GM19324 (cell line): ENCODE results near the gene SNRPA1.
"Not testable (repeated sequence)": the region's sequence is repeated elsewhere in the genome, so short reads cannot be mapped to it uniquely, and the experiment has no call there.

ENCODE experiments used
- ATAC-seq: cut with Tn5 transposase; IDR thresholded peaks from one replicate; pipeline ENCODE4 v1.9.1; 2021; ENCODE audit warnings: mild to moderate bottlenecking, moderate library complexity; ENCODE audit not compliant: unreplicated experiment, low FRiP score

Gene SNRPA1

DNA sequence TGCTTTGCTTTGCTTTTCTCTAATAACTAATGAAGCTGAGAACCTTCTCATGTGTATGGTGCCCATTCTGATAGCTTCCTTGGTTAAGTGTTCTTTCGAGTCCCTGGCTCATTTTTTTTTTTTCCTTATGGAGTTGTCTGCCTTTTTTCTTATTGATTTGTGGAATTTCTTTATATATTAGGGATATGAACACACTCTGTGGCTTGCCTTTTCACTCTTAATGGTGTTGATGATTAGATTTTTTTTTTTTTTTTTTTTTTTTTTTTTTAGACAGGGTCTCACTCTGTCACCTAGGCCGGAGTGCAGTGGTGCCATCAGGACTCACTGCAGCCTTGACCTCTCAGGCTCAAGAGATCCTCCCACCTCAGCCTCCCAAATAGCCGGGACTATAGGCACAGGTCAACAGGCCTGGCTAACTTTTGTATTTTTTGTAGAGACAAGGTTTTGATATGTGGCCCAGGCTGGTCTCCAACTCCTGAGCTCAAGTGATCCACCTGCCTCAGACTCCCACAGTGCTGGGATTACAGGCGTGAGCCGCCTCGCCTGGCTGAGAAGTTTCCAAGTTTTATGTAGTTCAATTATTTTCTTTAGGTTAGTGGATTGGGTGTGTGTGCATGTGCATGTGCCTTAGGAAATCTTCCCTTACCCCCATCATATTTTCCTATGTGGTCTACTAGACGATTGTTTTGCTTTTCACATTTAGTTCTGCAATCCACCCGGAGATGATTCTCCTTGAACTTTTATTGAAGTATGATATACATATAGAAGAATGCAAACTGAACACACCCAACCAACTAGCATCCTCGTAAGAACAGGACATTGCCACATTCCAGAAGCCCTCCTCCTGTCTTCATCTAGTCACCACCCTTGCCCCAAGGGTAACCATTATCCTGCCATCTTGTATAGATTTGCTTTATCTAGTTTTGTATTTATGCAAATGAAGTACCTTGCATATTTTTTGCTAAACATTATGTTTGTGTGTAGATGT is 1.7 kb upstream of the SNRPA1 start:
- ATAC-seq = no peak

DNA sequence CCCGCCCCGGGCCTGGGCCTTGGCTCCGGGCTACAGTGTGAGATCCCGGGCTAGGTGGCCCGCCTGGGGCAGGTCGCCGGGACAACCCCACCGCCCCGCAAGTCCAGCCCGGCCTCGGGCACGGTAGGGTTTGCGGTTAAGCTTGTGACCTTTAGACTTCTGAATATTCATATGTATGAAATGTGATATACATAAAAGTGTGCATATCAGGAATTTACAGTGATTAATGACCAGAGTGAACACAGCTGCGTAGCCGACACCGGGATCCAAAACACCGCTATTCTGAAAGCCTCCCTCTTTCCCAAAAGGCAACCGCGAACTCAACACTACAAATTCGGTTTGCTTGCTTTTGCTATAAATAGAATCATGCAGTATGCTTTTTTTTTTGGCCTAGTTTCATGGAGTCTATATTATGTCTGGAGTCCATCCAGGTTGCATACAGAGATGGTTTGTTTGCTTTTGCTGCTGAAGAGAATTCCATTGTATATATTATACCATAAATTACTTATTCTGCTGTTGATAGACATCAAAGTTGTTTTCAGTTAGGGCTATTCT is 636 bp upstream of the SNRPA1 start:
- no peak for ATAC-seq

DNA sequence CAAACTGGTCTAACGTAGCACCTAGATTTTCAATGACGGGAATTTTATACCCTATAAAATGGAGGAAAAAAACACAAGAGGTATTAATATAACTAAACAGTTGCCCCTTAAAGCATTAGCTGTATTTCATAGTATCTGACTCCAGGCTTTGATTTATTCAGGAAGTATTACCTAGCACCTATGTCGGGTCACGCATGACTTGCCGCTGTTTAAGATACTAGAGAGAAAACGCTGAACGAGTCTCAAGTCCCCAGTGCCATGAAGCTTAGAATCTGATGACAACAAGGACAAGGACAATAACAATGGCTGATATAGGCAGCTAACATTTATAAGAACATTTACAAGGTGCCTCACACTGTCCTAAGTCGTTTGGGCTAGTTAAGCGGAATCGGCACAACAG is 1.9 kb downstream of the SNRPA1 start:
- ATAC-seq = no peak

DNA sequence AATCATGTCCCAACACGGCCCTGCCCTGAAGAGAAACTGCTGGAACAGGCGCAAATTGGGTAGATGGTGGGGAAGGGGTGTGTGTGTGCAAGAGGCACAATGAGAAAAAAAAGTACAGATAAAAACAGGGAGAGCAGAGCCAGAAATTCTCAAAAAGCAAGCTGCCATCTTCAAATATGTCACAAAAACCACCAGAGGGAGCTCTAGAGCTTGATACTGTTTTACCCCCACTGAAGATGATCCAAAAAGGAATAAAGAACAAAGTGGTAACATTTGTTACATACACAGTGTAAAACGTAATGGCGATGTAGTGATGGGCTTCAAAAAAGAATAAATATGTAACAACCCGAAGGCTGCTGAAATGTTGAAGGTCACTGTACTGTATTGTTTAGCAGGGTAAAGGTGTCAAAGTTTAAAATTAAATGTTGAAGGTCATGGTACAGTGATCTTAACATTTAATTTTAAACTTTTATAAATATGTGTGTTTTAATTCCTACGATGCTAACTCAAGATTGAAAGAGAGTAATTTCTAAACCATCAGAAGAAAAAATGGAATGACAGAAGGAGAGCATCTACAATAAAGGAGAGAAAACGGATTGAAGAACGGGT is 6.0 kb downstream of the SNRPA1 start:
- no peak for ATAC-seq

DNA sequence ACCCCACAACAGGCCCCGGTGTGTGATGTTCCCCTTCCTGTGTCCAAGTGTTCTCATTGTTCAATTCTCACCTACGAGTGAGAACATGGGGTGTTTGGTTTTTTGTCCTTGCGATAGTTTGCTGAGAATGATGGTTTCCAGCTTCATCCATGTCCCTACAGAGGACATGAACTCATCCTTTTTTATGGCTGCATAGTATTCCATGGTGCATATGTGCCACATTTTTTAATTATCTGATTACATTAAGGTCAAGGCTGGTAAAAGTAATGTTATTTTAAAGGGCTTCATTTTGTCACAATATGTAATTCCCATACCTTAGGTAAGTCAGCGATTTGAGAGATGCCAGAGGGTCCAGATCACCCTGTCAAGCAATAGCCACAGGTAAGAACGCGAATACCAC is 7.7 kb downstream of the SNRPA1 start:
- ATAC-seq = not testable (repeated sequence)

DNA sequence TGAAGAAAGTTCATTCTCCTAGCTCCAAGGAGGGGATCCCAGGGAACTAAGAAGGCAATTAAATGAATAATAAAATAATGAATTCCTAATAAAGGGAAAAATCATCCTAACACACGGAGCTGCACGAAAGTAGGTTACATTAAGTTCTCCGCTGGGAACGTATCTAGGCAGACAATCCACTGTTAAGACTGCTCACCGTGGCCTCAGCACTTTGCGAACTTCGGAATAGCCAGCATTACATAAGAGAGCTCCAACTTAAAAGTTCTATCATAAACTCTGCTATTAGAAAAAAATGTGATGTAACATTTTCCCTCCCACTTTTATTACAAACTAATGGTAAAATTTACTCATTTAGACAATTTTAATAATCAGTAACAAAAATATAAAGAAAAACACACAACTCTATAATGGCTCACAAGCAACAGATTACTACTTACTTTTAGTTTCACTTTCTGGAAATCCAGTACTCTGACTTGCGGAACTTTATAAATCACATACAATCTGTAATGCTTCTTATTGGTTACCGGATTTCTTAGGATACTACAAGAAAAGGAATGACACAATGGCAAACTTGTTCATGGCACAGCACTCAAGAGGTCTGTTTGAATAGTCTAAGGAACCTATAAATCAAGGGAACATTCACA is 8.5 kb downstream of the SNRPA1 start:
- ATAC-seq = no peak

DNA sequence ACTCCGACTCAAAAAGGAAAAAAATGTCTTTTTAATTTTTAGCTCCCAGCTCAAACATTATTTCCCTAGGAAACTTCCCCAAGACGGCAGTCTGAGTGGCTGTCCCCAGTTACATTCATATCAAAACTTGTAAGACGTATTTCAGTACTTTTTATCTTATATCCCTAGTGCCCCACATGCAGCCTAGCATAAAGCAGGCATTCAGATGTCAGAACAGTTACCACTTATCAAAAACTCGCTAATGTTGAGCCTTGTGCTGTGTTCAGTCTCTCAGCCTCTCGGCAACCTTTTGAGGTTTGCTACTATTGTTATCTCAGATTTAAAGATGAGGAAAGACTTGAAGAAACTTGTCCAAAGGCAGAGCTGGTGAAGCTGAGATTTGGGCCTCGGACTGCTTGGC is 11.1 kb downstream of the SNRPA1 start:
- ATAC-seq = no peak

DNA sequence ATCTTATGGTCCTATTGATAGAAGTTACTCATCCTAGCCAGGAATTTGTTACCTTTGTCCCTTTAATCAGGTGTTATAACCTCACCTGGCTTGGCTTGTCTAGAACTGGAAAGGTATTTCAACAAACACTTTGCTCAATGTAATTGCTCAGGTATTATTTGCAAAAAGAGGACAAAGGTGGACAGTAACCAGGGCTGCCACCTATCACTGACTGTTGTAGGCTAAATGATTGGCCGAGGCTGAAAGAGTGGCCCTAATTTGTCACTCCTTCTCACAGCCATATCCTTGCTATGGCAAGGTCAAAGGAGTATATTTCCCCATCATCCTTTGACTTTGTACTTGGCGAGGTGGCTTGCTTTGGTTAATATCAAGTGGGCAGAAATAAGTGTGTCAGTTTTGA is 15.0 kb downstream of the SNRPA1 start:
- no peak for ATAC-seq

DNA sequence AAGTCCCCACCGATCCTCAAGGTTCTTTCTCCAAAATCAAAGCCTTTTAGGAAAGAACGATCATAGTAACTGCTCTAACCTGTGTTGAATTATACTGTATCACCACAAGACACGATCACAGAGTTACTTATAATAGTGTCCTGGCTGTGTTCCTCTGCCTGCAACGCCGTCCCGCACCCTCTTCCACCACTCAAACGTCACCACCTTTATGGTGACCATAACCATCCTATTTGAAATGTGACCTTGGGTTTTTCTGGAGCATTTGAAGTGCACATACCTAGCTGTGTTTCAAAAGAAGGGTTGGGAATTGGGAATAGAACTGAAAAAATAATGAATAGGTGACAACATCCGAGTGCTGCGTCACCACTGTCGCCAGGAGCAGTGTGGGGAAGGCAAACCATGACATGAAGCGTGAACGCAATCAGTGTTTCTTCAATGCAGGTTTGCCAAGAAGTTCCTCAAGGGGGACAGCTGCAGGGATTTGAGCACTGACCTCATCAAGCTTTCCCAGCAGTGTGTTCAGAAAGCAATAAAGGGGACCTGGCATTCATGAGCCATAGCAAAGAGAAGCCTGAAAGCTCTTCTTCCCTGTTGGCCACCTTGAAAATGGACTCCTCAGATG is 17.0 kb downstream of the SNRPA1 start:
- no peak for ATAC-seq

DNA sequence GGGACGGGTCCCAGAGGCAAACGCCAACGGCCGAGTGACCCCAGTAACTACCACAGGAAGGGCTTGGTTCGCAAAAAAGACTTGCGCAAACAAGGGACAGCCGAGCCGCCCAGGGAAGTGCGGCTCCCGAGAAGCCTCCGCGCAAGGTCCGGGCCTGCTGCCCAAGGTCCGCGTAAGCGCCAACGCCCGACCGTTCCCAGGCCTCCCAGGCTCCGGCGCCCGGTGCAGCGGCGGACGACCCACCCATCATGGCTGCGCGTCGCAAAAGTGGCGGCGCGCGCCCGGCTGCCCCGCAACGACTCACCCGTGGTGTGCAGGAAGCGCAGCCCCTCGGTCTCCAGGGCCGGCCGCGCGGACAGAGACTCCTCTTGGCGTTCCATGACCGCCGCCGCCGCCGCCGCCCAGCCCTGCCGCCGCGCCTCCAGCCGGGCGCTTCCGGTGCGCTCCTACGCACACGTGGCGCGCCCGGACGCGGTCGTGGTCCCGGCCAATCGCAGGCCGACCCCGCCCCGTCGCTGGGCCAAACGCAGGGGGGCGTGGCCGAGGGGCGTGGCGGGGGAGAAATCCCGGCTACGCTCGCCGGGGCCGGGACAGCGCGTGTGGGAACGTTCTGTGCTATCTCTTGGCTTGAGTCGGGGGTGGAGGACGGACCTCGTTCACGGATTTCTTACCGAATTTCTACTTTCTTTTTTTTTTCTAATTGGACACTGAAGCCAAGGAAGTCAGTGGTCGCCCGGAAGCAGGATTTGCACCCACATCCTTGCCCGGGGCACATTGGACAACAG is 17.8 kb downstream of the SNRPA1 start, which contains the start of gene SELENOS:
Gene SELENOS, minus strand, starts transcription at position 448 of the 785 bp plus-strand sequence. Its CDS starts 68 bp downstream, at position 380.
- ATAC-seq = peak; percentile 90

DNA sequence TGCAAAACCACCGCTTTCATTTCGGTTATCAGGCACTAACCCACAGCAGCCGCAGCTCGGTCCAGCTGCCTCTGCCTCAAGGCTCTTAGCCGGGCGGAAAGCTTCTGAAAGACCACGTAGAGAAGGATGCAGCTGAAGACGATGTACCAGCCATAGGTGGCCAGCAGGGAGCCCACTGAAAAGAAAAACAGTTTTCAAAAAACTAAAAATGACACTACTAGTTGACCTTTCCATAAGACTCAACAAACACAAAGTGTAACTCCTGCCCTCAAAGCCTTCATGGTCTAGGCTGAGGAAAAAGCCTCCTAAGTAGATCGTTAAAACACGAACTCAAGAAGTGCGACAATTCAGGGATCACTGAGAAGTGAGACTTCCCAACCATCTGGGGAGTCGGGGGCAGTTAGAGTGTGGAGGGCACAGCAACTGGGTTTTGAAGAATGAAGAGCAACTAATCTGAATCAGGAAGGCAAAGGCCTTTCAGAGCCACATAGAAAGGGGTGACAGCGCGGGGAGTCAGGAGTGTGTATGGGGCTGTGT is 18.5 kb downstream of the SNRPA1 start:
- peak; percentile 23 for ATAC-seq

DNA sequence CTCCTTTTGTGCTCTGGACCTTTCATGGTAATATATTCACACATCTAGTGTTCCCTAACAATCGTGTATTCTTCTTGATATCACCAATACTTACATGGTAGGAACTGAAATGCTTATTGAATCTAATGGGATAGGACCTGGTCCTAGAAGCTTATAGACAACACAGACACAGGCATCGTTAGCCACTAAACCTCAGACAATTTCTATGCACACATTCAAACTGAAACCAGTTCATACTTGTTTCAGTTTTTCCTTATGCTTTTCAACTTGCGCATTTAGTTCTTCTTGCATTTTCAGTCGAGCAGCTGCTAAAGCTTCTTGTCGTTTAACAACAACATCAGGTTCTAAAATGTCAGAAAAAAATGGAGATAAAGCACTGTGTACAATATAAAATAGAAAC is 20.0 kb downstream of the SNRPA1 start:
- no peak for ATAC-seq

DNA sequence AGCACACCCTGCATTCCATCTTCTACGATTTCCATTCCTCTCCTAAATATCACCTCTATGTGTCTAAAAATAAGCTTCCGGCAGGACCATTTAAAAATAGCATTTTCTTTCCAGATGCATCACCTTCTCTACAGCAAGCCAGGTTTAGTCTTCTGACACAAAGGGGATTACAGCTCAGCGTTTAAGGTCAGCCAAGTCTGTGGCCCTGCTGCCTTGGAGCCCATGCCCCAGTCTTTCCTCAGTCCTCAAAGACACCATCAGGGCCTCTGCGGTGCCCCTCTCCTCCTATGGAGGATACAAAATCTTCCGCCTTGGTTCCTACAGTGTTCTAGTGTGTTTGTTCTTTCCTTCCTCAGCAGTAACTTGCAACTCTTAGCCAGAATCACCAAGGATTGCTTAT is 21.5 kb downstream of the SNRPA1 start:
- no peak for ATAC-seq

DNA sequence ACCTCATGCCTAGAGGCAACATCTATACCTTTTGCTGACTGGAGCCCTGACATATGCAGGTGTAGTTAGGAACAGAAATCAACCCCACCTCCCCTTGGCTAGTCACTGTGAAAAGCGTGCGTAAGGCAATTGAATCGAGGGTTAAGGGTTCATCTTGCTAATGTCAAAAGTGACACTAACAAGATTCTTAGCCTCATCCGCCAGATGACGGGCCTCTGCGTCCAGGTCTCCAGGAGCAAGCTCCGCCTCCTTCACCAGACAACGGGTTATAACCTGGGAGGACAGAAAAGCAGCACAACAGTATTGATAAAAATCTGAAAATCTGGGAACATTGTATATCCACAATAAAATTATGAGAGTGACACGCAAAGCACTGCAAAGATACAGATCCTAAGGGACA is 22.5 kb downstream of the SNRPA1 start:
- no peak for ATAC-seq

DNA sequence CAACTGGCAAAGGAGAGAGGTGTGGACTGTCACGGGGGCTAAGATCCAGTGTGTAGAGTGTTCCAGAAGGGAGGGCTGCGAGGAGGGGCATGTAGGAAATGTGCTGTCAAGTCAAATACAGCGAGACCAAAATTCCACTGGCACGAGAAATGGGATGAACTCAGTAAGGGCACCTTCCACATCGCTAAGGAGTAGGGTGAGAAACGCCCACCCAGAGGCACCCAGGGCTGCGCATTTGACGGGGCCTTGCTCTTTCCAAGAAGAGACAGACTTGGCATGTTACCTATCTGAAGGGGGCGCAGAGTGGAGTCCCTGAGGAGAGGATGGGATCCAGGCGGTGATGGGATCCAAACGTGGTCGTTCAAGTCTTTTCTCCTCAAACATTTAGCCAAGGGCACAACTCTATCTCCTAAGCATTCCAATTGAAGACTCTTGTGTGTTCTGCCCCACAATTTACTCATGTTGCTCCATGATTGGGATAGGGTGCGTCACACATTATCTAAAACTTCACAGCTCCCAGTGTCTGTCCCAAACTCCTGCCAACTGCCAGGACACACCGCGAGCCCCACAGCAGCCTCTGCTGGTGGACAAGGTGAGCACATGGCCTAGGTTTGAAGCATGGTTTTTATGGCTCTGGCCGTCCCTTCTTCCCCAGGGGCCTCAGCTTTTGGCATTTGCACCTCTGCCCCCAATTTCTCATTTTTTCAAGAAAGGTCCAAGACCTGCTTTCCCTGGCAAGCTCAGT is 25.4 kb downstream of the SNRPA1 start:
- no peak for ATAC-seq

DNA sequence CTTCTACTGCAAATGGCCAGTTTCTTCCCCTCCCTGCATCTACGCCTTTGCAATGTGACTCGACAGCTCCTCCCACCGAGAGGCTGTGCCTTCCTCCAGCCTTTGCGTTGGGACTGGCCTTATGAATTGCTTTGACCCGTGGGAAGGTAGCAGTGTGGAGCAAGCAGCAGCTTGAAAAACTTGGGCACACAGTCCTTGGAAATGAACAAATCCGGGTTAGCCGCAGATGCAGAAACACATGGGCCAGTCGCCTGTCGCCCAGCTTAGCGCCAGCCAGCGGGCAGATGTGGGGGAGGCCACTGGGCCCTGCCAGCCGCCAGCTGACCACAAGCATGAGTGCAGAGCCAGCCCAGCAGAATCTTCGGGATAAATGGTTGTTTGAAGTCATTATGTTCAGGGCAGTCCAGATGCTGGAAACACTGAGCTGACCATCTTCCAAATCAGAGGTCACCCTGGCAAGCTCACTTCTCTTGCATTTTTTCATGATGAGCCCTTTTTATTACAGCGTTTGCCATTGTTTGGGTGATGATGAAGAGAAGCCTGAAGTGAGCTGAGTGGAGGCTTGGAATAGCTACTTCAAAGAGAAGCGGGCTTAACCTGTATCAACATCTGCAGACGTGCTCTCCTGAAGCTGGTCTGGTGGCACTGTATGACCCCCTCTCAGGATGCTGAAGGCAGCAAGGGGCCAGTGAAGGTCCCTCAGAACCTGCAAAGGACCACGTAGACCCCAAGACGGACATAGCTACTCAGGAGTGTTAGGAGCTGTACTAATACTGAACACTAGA is 27.5 kb downstream of the SNRPA1 start:
- ATAC-seq = no peak

DNA sequence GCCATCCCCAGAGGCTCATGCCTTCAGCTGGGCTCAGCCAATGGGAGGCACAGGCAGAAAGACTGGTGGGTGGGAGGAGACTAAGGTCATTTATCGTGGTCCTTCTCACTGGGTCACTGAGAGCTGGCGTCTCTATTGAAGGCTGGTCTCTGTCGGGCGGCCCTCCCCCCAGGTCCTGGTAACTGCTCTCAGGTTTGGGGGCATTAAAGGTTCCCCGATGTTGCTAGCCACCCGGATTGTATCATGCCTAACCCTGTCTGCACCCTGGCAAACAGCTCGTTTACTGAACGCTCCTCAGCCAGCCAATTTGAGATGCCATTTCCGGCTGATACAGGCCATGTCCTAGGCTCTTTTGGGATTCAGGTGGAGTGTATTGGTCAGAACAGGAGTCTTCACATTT is 28.3 kb downstream of the SNRPA1 start:
- no peak for ATAC-seq

DNA sequence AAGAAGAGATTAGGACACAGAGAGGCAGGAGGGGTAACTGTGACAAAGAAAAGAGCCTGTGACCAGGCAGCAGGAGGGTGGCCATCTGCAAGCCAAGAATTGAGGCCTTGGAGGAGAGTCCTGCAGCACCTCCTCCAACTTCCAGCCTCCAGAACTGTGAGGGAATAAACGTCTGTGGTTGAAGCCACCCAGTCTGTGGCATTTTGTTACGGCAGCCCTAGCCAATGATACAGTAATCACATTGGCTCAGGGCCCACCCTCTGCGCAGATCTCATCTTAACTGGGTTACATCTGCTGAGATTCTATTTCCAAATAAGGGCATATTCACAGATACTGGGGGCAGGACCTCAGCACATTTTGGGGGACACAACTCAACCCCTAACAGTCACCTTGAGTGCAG is 29.0 kb downstream of the SNRPA1 start:
- no peak for ATAC-seq
